HFFc6 (cell line): Measurements from ENCODE around the gene SESN1. TPM values are rescaled to one million over a fixed set of nuclear protein-coding genes. Genes with fewer than 3 reads are reported as not detected.

Source experiments
- DNase-seq: peaks from one replicate; pipeline ENCODE4 v3.0.0-alpha.2; 2018
- H3K27ac Mint-ChIP-seq: 2 replicates; pipeline ENCODE4 v1.8.0; 2020; ENCODE audit warnings: mild to moderate bottlenecking, mixed read lengths
- H3K27me3 Mint-ChIP-seq: 2 replicates; pipeline ENCODE4 v1.8.0; 2021; ENCODE audit warnings: mild to moderate bottlenecking, moderate library complexity, mixed read lengths; ENCODE audit not compliant: insufficient read depth
- H3K36me3 Mint-ChIP-seq: 2 replicates; pipeline ENCODE4 v1.8.0; 2021; ENCODE audit warnings: low read depth, mixed read lengths
- H3K4me1 Mint-ChIP-seq: 2 replicates; pipeline ENCODE4 v1.8.0; 2020; ENCODE audit warnings: low read depth, mixed read lengths
- H3K4me3 Mint-ChIP-seq: 2 replicates; pipeline ENCODE4 v1.8.0; 2020; ENCODE audit warnings: mild to moderate bottlenecking, moderate library complexity, mixed read lengths
- H3K9me3 Mint-ChIP-seq: 2 replicates; pipeline ENCODE4 v1.8.0; 2020; ENCODE audit warnings: mild to moderate bottlenecking, mixed read lengths
- CTCF ChIP-seq: fragments of 200-600 bp; sonication (generic); IDR thresholded peaks from 2 replicates; pipeline ENCODE4 v1.5.0; 2021; ENCODE audit warnings: antibody characterized with exemption, mild to moderate bottlenecking
- total RNA-seq, 6 experiments: library from RNA; stranded (reverse); fragmentation: NEBNext Ultra II Directional; extraction: Animal tissue kit (Norgen Biotek cat#: 25700); gene quantifications; 2 replicates in 1 of 6; 3 replicates in 5 of 6; pipeline ENCODE4 v1.2.3, GENCODE V29; 2021

SESN1 gene
- total RNA-seq, 6 experiments from 2014 or later, result 12.1 to 16.9 (median 13.7) TPM

DNA sequence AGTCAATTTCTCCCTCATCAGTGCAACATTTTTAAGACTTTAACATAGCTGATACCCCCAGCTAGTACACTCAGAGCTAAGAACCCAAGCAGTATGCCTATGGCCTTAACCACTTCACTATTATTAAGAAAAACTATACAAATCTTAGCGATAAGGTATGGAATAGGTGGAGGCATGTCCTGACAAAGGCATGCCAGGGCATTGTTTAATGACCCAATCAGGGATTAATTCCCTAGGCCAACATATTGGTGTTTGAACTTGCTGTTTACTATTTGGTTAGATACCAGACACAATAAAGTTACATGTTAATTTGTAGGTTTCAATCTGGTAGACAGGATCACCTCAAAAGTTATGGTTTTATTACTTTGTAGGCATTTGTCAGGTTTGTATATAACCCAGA, 153.4 kb downstream of the SESN1 start:
- Mint-ChIP-seq H3K27me3 (peaks cover 1% of the 10 kb centered on the region), H3K4me1 (peaks cover 31% of the 10 kb centered on the region), H3K4me3 (no peak overlapping the region), H3K36me3 (no peaks in the 10 kb centered on the region), H3K9me3 (no peaks in the 10 kb centered on the region), H3K27ac (no peak overlapping the region)
- no peak for TF ChIP-seq CTCF
- DNase-seq, result no peak

DNA sequence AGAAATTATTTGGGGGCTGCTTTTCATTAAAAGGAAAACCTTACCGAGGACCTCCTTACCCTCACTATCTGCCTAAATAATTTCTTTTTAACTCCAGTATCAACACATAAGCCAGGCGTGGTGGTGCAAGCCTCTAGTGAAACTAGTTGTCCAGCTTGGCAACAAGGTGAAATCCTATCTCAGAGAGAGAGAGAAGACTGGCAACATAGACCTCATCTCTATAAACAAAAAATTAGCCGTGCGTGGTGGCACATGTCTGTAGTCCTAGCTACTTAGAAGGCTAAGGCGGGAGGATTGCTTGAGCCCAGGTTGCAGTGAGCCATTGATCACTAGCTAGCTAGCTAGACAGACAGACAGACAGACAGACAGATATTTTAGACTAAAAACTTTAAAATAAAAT, 153.9 kb downstream of the SESN1 start:
- H3K9me3 Mint-ChIP-seq, result no peaks in the 10 kb centered on the region
- peaks cover 1% of the 10 kb centered on the region for H3K27me3 Mint-ChIP-seq
- TF ChIP-seq CTCF, result no peak
- peaks cover 25% of the 10 kb centered on the region for H3K4me1 Mint-ChIP-seq
- DNase-seq, result no peak
- H3K27ac Mint-ChIP-seq, result no peak overlapping the region
- no peaks in the 10 kb centered on the region for H3K36me3 Mint-ChIP-seq
- H3K4me3 Mint-ChIP-seq, result no peak overlapping the region

DNA sequence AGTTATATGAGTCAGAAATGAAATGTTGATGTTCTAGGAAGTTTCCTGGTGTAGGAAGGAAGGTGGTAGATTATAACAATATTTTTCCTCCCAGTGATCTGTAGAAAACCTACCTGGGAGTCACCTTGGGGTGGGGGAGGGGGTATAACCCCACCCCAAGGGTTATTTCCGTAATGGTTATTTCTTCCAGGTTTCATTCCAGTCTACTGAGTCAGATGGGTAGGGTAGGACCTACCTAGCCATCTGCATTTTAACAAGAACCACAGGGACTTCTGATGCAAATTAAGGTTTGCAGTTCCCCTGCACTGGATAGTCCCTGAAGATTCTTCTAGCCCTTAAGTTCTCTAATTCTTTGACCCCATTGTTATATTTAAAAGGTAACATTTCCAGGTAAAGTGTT, 157.5 kb downstream of the SESN1 start:
- H3K4me1 Mint-ChIP-seq, result peaks cover 8% of the 10 kb centered on the region; the same call in 1 of the 2 replicates
- no peak for TF ChIP-seq CTCF
- H3K36me3 Mint-ChIP-seq, result no peaks in the 10 kb centered on the region
- no peaks in the 10 kb centered on the region for H3K9me3 Mint-ChIP-seq
- DNase-seq, result no peak
- H3K4me3 Mint-ChIP-seq, result no peak overlapping the region
- H3K27me3 Mint-ChIP-seq, result peaks cover 1% of the 10 kb centered on the region
- no peak overlapping the region for H3K27ac Mint-ChIP-seq

Other genes starting within 250 kb of the SESN1 start
- 1 to 10 TPM; 1.8 to 3.6 (median 2.7) TPM for gene ARMC2, start 246.4 kb downstream of the SESN1 start, total RNA-seq
- 10 to 100 TPM; 16.3 to 24.9 (median 21.6) TPM for gene CEP57L1, start 661 bp upstream of the SESN1 start, total RNA-seq